Ishikawa (cell line): ENCODE results near the gene ZNF618.

Experiments
- CEBPB ChIP-seq: IDR thresholded peaks from 2 replicates; pipeline ENCODE4 v1.6.1; 2012
- EGR1 ChIP-seq: IDR thresholded peaks from 2 replicates; pipeline ENCODE4 v1.6.1; 2012
- EP300 ChIP-seq: IDR thresholded peaks from 2 replicates; pipeline ENCODE4 v1.6.1; 2012; ENCODE audit warnings: borderline replicate concordance
- FOXM1 ChIP-seq: IDR thresholded peaks from 2 replicates; pipeline ENCODE4 v1.6.1; 2012; ENCODE audit warnings: low read depth, borderline replicate concordance
- RAD21 ChIP-seq: IDR thresholded peaks from 2 replicates; pipeline ENCODE4 v1.6.1; 2012; ENCODE audit warnings: low read depth
- REST ChIP-seq: IDR thresholded peaks from 2 replicates; pipeline ENCODE4 v1.6.1; 2012; ENCODE audit warnings: low read depth, mild to moderate bottlenecking
- TAF1 ChIP-seq: IDR thresholded peaks from 2 replicates; pipeline ENCODE4 v1.6.1; 2012; ENCODE audit warnings: low read depth, mild to moderate bottlenecking
- TCF12 ChIP-seq: IDR thresholded peaks from 2 replicates; pipeline ENCODE4 v1.6.1; 2012; ENCODE audit warnings: low read depth
- TEAD4 ChIP-seq: IDR thresholded peaks from 2 replicates; pipeline ENCODE4 v1.6.1; 2012
- YY1 ChIP-seq: IDR thresholded peaks from 2 replicates; pipeline ENCODE4 v1.6.1; 2012; ENCODE audit warnings: low read depth
- ZBTB7A ChIP-seq: IDR thresholded peaks from 2 replicates; pipeline ENCODE4 v1.6.1; 2012; ENCODE audit warnings: low read depth
- TF ChIP-seq, protein P1 (sequence below): IDR thresholded peaks from 2 replicates; pipeline ENCODE4 v1.6.1; 2012
- TF ChIP-seq, protein P2 (sequence below): IDR thresholded peaks from 2 replicates; pipeline ENCODE4 v1.6.1; 2012

DNA sequence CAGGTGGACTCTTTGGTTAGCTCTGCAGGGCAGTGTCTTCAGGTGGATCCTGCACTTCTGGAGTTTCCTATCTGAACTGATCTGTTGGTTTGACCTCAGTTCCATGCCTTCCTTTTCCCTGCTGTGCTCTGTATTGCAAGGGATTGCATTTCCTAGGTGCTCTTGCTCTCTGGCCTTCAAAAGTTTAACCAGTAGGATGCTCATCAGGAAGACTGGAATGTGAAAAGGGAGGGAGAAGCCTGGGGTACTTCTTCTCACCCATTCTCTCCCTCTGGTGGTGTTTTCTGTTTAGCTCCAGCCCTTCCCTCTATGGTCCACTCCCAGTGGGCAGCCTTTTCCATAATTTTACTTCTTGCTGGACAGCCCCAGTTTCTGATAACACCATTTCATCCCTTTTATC, 78.5 kb downstream of the ZNF618 start:
- TF ChIP-seq FOXM1, result no peak
- no peak for TF ChIP-seq CEBPB
- TF ChIP-seq YY1, result no peak
- TF ChIP-seq RAD21, result no peak
- TF ChIP-seq ZBTB7A, result no peak
- TF ChIP-seq REST, result no peak
- no peak for TF ChIP-seq TCF12
- TF ChIP-seq, protein P1, sequence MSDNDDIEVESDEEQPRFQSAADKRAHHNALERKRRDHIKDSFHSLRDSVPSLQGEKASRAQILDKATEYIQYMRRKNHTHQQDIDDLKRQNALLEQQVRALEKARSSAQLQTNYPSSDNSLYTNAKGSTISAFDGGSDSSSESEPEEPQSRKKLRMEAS, result no peak
- no peak for TF ChIP-seq TEAD4
- TF ChIP-seq EP300, result no peak
- TF ChIP-seq TAF1, result no peak
- TF ChIP-seq, protein P2, sequence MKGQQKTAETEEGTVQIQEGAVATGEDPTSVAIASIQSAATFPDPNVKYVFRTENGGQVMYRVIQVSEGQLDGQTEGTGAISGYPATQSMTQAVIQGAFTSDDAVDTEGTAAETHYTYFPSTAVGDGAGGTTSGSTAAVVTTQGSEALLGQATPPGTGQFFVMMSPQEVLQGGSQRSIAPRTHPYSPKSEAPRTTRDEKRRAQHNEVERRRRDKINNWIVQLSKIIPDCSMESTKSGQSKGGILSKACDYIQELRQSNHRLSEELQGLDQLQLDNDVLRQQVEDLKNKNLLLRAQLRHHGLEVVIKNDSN, result no peak
- no peak for TF ChIP-seq EGR1
